ENCODE measurements around the gene TBXT.

GRCh38 chr6:166112580-166112979, 55.1 kb downstream of the TBXT start:
- TF ChIP-seq EZH2phosphoT487 (conservative IDR thresholded peaks at IDR 0.05; ENCODE audit: low read length) (no peak), CTCF (IDR thresholded peaks at IDR 0.05; ENCODE audit: insufficient read depth, low read length, poor library complexity, severe bottlenecking) (no peak)
